ENCODE data around the gene FLAD1. TPM values are rescaled to one million over a fixed set of nuclear protein-coding genes. Genes with fewer than 3 reads are reported as not detected.

FLAD1 gene
- total RNA-seq, 1 experiment from 2014 or later: 22.5 TPM

GRCh38 chr1:155016231-155016831, 33.2 kb downstream of the FLAD1 start:
- DNase-seq (ENCODE audit: low read depth): no peak

- DNase-seq (ENCODE audit: low read depth): peak; percentile 91
Observed at GRCh38 chr1:155017041-155017945, 34.1 kb downstream of the FLAD1 start.

- DNase-seq (ENCODE audit: low read depth): no peak
Observed at GRCh38 chr1:155017946-155018316, 34.8 kb downstream of the FLAD1 start.

- DNase-seq (ENCODE audit: low read depth): no peak
Observed at GRCh38 chr1:155018617-155019348, 35.6 kb downstream of the FLAD1 start.

GRCh38 chr1:155019377-155020245, 36.5 kb downstream of the FLAD1 start:
- DNase-seq (ENCODE audit: low read depth): no peak

- DNase-seq (ENCODE audit: low read depth): no peak
Observed at GRCh38 chr1:155022136-155022926, 39.2 kb downstream of the FLAD1 start.

GRCh38 chr1:155022927-155023236, 39.7 kb downstream of the FLAD1 start:
- no peak for DNase-seq (ENCODE audit: low read depth)

GRCh38 chr1:155023627-155024026, 40.5 kb downstream of the FLAD1 start:
- no peak for DNase-seq (ENCODE audit: low read depth)

- no peak for DNase-seq (ENCODE audit: low read depth)
Observed at GRCh38 chr1:155024315-155024714, 41.2 kb downstream of the FLAD1 start.

GRCh38 chr1:155026154-155026553, 43.0 kb downstream of the FLAD1 start:
- DNase-seq (ENCODE audit: low read depth): no peak

- DNase-seq (ENCODE audit: low read depth): peak; percentile 39
Observed at GRCh38 chr1:155026588-155026987, 43.4 kb downstream of the FLAD1 start.

GRCh38 chr1:155029513-155030242, 46.5 kb downstream of the FLAD1 start:
- DNase-seq (ENCODE audit: low read depth): no peak

GRCh38 chr1:155030243-155030795, 47.2 kb downstream of the FLAD1 start:
- no peak for DNase-seq (ENCODE audit: low read depth)

GRCh38 chr1:155030899-155031298, 47.8 kb downstream of the FLAD1 start:
- no peak for DNase-seq (ENCODE audit: low read depth)

GRCh38 chr1:155032886-155033285, 49.7 kb downstream of the FLAD1 start:
- DNase-seq (ENCODE audit: low read depth): no peak

- DNase-seq (ENCODE audit: low read depth): no peak
Observed at GRCh38 chr1:155033524-155033923, 50.4 kb downstream of the FLAD1 start, which contains the start of the genes DCST1 and DCST2. DCST1 (plus strand) TSS chr1:155033824; CDS start chr1:155034037, 213 bp downstream. DCST2 (minus strand) TSS chr1:155033781; CDS start chr1:155033701, 80 bp downstream.

GRCh38 chr1:155034318-155035208, 51.4 kb downstream of the FLAD1 start:
- DNase-seq (ENCODE audit: low read depth): no peak

GRCh38 chr1:155035936-155036335, 52.8 kb downstream of the FLAD1 start:
- no peak for DNase-seq (ENCODE audit: low read depth)

GRCh38 chr1:155037043-155037442, 53.9 kb downstream of the FLAD1 start:
- no peak for DNase-seq (ENCODE audit: low read depth)
